Measurements from ENCODE around the gene SPAG5.

The SPAG5 gene

DNA sequence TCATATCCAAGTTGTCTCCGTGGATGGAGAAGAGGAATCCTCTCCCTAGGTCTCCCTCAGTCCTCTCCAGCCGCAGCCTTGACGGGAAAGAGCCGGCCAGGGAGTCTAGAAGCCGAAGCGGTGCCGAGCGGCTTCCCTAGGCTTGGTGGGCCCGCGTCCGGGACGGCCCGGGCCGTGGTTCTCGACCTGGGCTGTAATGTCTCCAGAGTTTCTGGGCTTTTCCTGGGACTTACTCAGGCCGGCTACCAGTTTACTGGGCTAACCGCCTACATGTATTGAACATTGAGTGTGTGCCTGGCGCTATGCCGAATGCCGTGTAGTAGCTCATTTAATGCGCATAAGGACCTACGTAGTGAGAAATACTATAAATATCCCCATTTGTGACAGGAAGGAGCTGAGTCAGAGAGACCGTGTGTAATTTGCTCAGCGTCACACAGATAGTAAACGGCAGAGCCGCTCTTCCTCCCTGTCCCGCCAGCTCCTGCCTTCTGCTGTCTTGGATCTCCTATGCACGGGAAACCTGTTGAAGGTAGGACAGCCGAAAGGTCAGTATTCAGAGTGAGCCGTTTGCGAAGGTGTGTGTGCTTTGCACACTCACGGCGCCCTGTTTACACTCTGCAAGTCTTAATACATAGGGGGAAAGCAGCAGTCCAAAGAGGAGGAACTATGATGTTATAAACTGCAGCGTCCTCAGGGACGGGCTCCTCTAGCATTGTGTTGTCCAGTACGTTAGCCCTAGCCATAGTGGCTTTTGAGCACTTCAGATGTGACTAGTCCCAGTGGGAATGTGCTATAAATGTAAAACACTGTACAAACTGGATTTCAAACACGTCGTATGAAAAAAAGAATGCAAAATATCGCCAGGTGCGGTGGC, 723 bp upstream of the SPAG5 start:
- peak; percentile 42 for DNase-seq (ENCODE audit: insufficient read length)
- peak; percentile 56 for FAIRE-seq
- 0 out of 2 replicates have a peak, but pooled peaks have one; percentile 48 for TF ChIP-seq TAF1 (IDR thresholded peaks at IDR 0.05; ENCODE audit: borderline replicate concordance, low read depth, low read length)
- TF ChIP-seq POLR2A (IDR thresholded peaks at IDR 0.05; ENCODE audit: low read depth, low read length): no peak

DNA sequence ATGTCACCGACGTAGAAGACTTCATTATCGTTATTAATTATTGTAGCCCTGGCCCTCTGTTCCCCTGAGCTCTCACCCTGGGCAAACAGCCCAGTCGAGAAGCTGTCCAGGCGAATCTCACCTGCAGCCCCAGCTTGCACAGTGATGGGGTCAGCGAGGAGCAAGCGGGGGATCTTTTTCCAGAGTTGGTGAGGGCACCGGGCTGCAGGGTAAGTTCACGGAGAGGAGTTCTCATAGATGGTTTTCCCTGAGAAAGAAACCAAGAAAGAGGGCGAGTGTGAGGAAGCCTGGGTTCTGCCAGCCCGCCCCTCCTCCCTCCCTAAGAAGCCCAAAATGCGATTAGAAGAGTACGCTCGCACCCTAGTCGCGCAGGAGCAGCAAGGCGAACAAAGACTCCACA, 436 bp downstream of the SPAG5 start:
- TF ChIP-seq TAF1 (IDR thresholded peaks at IDR 0.05; ENCODE audit: borderline replicate concordance, low read depth, low read length): no peak
- TF ChIP-seq POLR2AphosphoS5 (IDR thresholded peaks at IDR 0.05; ENCODE audit: low read depth, low read length): no peak
- no peak for TF ChIP-seq POLR2A (IDR thresholded peaks at IDR 0.05; ENCODE audit: low read depth, low read length)
- DNase-seq (ENCODE audit: insufficient read length): no peak
- peak; percentile 14 for FAIRE-seq

DNA sequence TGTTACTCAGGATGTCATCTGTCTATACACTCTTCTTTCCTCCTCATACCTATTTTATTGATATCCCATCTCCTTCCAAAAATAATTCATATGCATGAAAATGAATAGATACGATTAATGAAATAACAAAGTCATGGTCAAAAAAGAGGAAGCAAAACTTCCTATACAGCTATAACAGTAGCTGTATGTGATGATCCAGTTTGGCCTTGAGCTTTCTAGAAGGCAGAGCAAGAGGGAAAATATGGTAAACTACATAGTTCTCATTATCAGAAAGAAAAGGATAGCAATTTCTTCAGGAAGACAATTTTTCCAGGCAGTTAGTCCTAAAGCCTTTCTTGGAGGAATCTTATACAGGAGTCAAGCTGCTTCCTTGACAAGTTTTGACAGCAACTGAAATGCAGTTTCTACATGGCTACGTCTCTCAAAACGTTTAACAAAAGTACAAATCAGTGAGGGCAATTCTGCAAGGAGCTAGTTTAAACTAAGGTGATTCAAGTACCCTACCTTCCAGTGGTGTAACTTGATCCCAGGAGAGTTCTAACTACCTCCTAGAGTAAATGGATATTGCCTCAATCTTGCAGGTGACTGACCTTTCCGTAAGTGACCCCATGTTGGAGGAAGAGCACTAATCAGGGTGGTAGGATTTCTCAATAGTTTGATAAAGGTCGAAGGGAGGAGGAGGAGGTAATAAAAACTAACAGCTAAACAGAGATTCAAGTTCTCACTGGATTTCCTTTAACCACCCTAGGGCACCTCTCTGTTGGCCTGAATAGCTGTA, 1.0 kb downstream of the SPAG5 start:
- no peak for TF ChIP-seq POLR2A (IDR thresholded peaks at IDR 0.05; ENCODE audit: low read depth, low read length)
- TF ChIP-seq POLR2AphosphoS5 (IDR thresholded peaks at IDR 0.05; ENCODE audit: low read depth, low read length): no peak
- TF ChIP-seq TAF1 (IDR thresholded peaks at IDR 0.05; ENCODE audit: borderline replicate concordance, low read depth, low read length): no peak
- DNase-seq (ENCODE audit: insufficient read length) (no peak), FAIRE-seq (peak; percentile 36)

DNA sequence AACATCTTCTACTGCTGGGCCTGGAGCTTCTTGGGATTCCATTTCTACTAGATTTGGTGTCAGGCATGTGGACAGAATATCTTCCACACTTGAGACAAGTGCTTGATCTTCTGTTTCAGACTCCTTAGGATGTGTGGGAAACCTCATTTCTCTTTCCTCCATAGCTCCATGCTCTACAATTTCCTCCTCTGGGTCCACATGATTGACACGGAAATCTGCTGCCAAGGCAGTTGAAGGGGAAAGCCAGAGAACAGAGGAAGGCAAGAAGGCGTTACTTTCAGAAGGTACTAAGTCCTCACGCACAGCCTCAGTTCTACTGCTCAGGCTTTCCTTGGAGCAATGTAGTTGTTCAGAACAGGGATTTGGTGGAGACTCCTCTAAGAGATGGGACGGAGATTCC, 6.6 kb downstream of the SPAG5 start:
- DNase-seq (ENCODE audit: insufficient read length) (no peak), FAIRE-seq (no peak)
- TF ChIP-seq POLR2AphosphoS5 (IDR thresholded peaks at IDR 0.05; ENCODE audit: low read depth, low read length) (no peak), TAF1 (IDR thresholded peaks at IDR 0.05; ENCODE audit: borderline replicate concordance, low read depth, low read length) (no peak), POLR2A (IDR thresholded peaks at IDR 0.05; ENCODE audit: low read depth, low read length) (no peak)

DNA sequence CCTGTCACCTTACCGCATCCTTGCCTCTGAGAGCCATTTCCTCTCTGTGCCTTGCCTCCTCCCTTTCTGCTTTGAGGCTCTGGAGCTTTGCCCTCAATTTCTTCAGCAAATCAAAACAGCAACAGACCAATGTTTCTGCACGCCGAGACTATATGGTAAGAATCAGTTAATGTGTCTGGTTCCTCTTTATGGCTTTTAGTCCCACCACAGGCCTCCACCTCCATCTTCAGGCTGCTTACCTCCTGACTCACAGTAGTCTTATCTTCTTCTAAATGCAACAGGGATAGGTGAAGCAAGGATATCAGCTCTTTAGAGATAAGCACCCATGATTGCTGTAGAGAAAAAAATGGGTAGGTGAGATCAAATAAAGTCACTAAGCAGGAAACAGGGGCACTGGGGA, 13.0 kb downstream of the SPAG5 start:
- TF ChIP-seq TAF1 (IDR thresholded peaks at IDR 0.05; ENCODE audit: borderline replicate concordance, low read depth, low read length): no peak
- TF ChIP-seq POLR2A (IDR thresholded peaks at IDR 0.05; ENCODE audit: low read depth, low read length): no peak
- no peak for TF ChIP-seq POLR2AphosphoS5 (IDR thresholded peaks at IDR 0.05; ENCODE audit: low read depth, low read length)
- FAIRE-seq: no peak
- no peak for DNase-seq (ENCODE audit: insufficient read length)

DNA sequence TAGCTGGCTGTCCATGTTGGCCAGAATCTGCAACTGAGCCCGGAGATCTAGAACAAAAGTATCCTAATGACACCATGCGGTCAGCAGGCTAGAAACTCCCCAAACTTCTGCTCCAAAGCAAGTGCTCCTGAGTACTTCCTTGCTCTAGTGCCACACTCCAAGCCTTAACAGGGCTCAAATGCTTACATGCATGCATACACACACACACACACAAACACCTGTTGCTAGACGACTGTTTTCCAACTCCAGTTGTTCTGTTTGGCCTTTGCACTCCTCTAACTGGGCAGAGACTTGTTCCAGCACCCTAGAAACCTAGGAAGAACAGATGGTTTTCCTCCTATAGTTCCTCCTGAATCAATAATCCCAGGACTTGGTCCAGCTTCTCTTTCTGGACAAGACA, 14.4 kb downstream of the SPAG5 start:
- DNase-seq (ENCODE audit: insufficient read length) (no peak), FAIRE-seq (no peak)
- no peak for TF ChIP-seq TAF1 (IDR thresholded peaks at IDR 0.05; ENCODE audit: borderline replicate concordance, low read depth, low read length)
- TF ChIP-seq POLR2AphosphoS5 (IDR thresholded peaks at IDR 0.05; ENCODE audit: low read depth, low read length): no peak
- TF ChIP-seq POLR2A (IDR thresholded peaks at IDR 0.05; ENCODE audit: low read depth, low read length): no peak

DNA sequence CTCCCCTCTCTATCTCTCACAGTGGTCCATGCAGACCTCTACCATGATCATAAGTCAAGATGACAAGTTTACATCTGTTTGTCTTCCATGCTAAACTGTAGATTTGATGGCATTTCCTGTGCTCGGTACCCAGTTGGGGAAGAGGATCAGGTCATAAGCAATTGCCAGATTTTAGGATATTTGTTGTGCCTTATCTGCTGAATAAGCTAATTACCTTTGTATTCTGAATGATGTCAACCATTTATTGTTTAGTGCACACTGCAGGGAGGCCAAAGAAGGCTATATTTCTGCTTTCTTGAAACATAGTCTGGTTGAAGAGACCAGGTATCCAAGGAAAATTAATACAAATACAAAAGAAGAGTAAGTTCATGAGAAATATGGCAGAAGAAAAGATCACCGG, 16.3 kb downstream of the SPAG5 start:
- DNase-seq (ENCODE audit: insufficient read length): no peak
- no peak for FAIRE-seq
- TF ChIP-seq TAF1 (IDR thresholded peaks at IDR 0.05; ENCODE audit: borderline replicate concordance, low read depth, low read length): no peak
- no peak for TF ChIP-seq POLR2A (IDR thresholded peaks at IDR 0.05; ENCODE audit: low read depth, low read length)
- no peak for TF ChIP-seq POLR2AphosphoS5 (IDR thresholded peaks at IDR 0.05; ENCODE audit: low read depth, low read length)

DNA sequence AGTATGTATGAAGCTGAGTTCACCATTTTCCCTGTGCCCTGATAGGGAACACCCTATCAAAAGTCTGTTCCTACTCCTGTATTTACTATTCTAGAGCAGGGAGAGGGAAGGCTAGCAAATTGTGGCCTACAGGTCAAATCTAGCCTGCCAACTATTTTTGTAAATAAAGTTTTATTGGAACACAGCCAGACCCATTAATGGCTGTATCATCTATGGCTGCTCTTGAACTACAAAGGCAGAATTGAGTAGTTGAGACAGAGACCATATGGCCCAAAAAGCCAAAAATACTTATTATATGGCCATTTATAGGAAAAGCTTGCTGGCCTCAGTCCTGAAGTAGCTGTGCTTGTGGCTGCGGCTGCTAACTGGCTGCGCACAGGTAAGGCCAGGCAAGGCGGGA, 17.9 kb downstream of the SPAG5 start:
- FAIRE-seq: no peak
- DNase-seq (ENCODE audit: insufficient read length): no peak
- TF ChIP-seq POLR2AphosphoS5 (IDR thresholded peaks at IDR 0.05; ENCODE audit: low read depth, low read length) (no peak), POLR2A (IDR thresholded peaks at IDR 0.05; ENCODE audit: low read depth, low read length) (no peak), TAF1 (IDR thresholded peaks at IDR 0.05; ENCODE audit: borderline replicate concordance, low read depth, low read length) (no peak)

DNA sequence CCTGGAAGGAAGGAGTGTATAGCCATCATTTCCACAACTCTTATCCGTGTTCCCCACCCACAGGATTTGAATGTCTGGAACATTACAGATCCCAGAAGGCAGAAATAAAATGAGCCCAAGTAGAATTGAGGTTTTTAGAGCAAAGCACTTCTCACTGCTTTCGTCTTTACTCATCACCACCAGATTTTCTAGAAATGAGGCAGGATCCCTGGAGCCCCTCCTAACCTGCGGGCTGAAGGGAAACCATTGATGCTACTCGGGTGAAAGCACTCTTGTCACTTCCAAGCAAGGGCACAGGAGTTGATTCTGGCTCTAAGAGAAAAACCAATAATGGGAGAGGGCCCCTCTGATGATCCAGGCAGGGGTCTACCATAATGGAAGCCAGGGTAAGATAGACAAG, 19.3 kb downstream of the SPAG5 start:
- no peak for FAIRE-seq

DNA sequence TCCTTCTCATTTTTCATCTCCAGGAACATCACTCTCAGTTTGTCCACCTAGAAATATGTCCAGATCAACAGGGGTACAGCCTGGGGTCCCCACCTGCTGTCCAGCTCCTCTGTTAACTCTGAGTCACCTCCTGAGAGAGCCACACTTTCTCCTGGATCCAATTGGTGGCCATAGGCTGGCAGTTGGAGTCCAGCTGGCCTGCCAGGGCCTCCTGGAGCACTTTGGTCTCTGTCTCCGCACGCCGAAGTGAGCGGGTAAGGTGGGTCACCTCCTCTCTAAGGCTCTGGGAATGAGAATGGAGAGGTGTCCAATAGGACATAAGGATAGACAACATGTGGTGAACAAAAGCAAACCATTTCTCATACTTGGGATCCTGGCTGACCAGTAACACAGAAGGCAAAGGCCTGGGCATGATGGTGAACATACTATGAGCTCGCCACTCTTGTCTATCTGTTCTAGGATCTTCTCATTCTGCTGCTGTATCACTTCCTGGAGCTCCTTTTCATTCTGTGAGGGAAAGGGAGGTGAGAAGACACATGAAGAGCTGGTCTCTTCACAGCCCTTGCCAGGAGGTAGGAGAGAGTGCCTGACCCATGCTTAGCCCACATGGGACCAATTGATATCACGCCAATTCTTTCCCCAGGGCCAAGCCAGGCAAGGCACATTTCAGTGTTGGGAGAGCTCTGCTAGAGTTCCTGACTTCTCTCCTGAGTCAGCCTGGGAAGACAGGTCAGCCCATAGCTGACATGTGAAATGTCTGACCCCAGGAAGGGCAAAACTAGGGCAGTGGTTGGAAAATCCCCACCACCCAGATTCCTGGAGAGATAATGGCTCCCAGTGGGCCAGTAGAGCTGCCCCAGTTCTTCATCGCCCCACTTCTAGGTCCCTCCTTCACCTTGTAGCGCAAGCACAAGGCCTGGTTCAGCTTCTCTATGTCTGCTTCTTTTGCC, 20.3 kb downstream of the SPAG5 start:
- DNase-seq (ENCODE audit: insufficient read length): no peak
- TF ChIP-seq TAF1 (IDR thresholded peaks at IDR 0.05; ENCODE audit: borderline replicate concordance, low read depth, low read length) (no peak), POLR2AphosphoS5 (IDR thresholded peaks at IDR 0.05; ENCODE audit: low read depth, low read length) (0 out of 2 replicates have a peak, but pooled peaks have one; percentile 26), POLR2A (IDR thresholded peaks at IDR 0.05; ENCODE audit: low read depth, low read length) (no peak)
- no peak for FAIRE-seq

More for the DNA sequence above, 19.3 kb downstream of the SPAG5 start:
- TF ChIP-seq TAF1 (IDR thresholded peaks at IDR 0.05; ENCODE audit: borderline replicate concordance, low read depth, low read length) (no peak), POLR2A (IDR thresholded peaks at IDR 0.05; ENCODE audit: low read depth, low read length) (no peak), POLR2AphosphoS5 (IDR thresholded peaks at IDR 0.05; ENCODE audit: low read depth, low read length) (no peak)
- no peak for DNase-seq (ENCODE audit: insufficient read length)

DNA sequence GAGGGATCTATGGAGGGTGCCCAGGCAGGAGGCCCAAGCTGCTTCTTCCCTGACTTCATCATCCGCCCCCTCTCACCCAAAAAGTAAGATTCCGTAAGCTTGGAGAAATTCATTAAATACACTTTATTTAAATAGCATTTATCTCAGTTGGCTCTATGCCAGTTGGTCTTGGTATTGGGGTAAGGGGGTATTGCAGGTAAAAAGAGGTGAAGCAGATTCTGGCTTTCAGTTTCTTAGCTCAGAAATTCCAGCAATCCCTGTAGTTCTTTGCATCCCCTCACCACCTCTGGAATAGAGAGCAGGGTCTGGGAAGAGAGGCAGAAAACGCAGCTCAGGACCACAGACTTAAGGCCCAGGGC, 21.4 kb downstream of the SPAG5 start:
- DNase-seq (ENCODE audit: insufficient read length) (no peak), FAIRE-seq (no peak)
- TF ChIP-seq TAF1 (IDR thresholded peaks at IDR 0.05; ENCODE audit: borderline replicate concordance, low read depth, low read length): no peak
- TF ChIP-seq POLR2A (IDR thresholded peaks at IDR 0.05; ENCODE audit: low read depth, low read length): no peak
- no peak for TF ChIP-seq POLR2AphosphoS5 (IDR thresholded peaks at IDR 0.05; ENCODE audit: low read depth, low read length)

Measured in GM12892 (cell line).